HEK293 (cell line): ENCODE results near the gene CTIF.

Source experiments
- CTCF ChIA-PET: fragments of 350-600 bp; formaldehyde crosslinking; extraction: SDS; loops from one replicate; lab custom pipeline; 2021; ENCODE audit warnings: antibody characterized with exemption; lab: Yijun Ruan, JAX
- POLR2A ChIA-PET: fragments of 300-600 bp; formaldehyde crosslinking; extraction: SDS; loops from one replicate; lab custom pipeline; 2020; ENCODE audit warnings: antibody characterized with exemption, inconsistent platforms; lab: Yijun Ruan, JAX
- H3K27ac ChIP-seq: fragments of 200-500 bp; sonication (Bioruptor generic); 2 replicates; pipeline ENCODE4 v1.5.1; 2014; ENCODE audit warnings: low read depth, low read length, control low read depth, inconsistent platforms; ENCODE audit errors: extremely low read depth
- H3K36me3 ChIP-seq, 2 experiments: fragments of 200-500 bp in 1 of 2; sonication (Bioruptor generic) in 1 of 2; 1 replicate in 1 of 2; 2 replicates in 1 of 2; pipeline ENCODE4 v1.5.1; 2014 to 2017; ENCODE audit warnings: inconsistent platforms in 2 of 2, low read length in 2 of 2; ENCODE audit not compliant: control insufficient read depth in 2 of 2, insufficient read depth in 1 of 2
- H3K4me1 ChIP-seq: fragments of 200-500 bp; sonication (Bioruptor generic); 2 replicates; pipeline ENCODE4 v1.5.1; 2014; ENCODE audit warnings: mild to moderate bottlenecking, low read length, inconsistent platforms; ENCODE audit not compliant: control insufficient read depth, insufficient read depth
- H3K4me3 ChIP-seq: 2 replicates; pipeline ENCODE4 v1.5.1; 2011; ENCODE audit warnings: low read depth, mild to moderate bottlenecking, control low read depth, low read length, moderate library complexity
- H3K9me3 ChIP-seq: fragments of 200-500 bp; sonication (Bioruptor generic); 2 replicates; pipeline ENCODE4 v1.5.1; 2014; ENCODE audit warnings: low read depth, low read length, inconsistent platforms; ENCODE audit not compliant: control insufficient read depth, insufficient read depth
- EGR2 ChIP-seq: fragments of 450-650 bp; formaldehyde crosslinking; IDR thresholded peaks from 2 replicates; pipeline ENCODE4 v1.5.1; 2016; ENCODE audit warnings: low read depth, missing biosample characterization, missing genetic modification characterization
- KLF9 ChIP-seq: fragments of 450-650 bp; formaldehyde crosslinking; IDR thresholded peaks from 2 replicates; pipeline ENCODE4 v1.5.1; 2016; ENCODE audit warnings: missing biosample characterization, missing genetic modification characterization, low read depth
- MEIS1 ChIP-seq: sonication (generic); formaldehyde crosslinking; IDR thresholded peaks from 2 replicates; pipeline ENCODE4 v1.8.1; 2022; ENCODE audit warnings: missing genetic modification reagents, mild to moderate bottlenecking, borderline replicate concordance
- PRDM1 ChIP-seq: fragments of 450-650 bp; formaldehyde crosslinking; IDR thresholded peaks from 2 replicates; pipeline ENCODE4; 2016; ENCODE audit warnings: missing biosample characterization, missing genetic modification characterization
- WT1 ChIP-seq: fragments of 450-650 bp; formaldehyde crosslinking; IDR thresholded peaks from 2 replicates; pipeline ENCODE4 v1.5.1; 2016; ENCODE audit warnings: missing biosample characterization, missing genetic modification characterization
- ZBTB17 ChIP-seq: fragments of 450-650 bp; formaldehyde crosslinking; IDR thresholded peaks from 2 replicates; pipeline ENCODE4 v1.5.1; 2016; ENCODE audit warnings: missing biosample characterization, missing genetic modification characterization
- ZFHX2 ChIP-seq: fragments of 450-650 bp; formaldehyde crosslinking; conservative IDR thresholded peaks from 2 replicates; pipeline ENCODE4 v1.5.1; 2016; ENCODE audit warnings: missing biosample characterization, missing genetic modification characterization
- ZIC2 ChIP-seq: fragments of 450-650 bp; formaldehyde crosslinking; IDR thresholded peaks from 2 replicates; pipeline ENCODE4 v1.5.1; 2016; ENCODE audit warnings: missing biosample characterization, missing genetic modification characterization
- ZNF10 ChIP-seq: fragments of 450-650 bp; formaldehyde crosslinking; IDR thresholded peaks from 2 replicates; pipeline ENCODE4 v1.5.1; 2017; ENCODE audit warnings: missing biosample characterization, missing genetic modification characterization
- ZNF175 ChIP-seq: fragments of 450-650 bp; formaldehyde crosslinking; IDR thresholded peaks from 2 replicates; pipeline ENCODE4 v1.5.1; 2016; ENCODE audit warnings: missing biosample characterization, missing genetic modification characterization
- ZNF184 ChIP-seq: fragments of 450-650 bp; IDR thresholded peaks from 2 replicates; pipeline ENCODE4 v1.5.1; 2018; ENCODE audit warnings: missing biosample characterization, mild to moderate bottlenecking, missing genetic modification characterization
- ZNF2 ChIP-seq: fragments of 450-650 bp; formaldehyde crosslinking; IDR thresholded peaks from 2 replicates; pipeline ENCODE4 v1.5.1; 2016; ENCODE audit warnings: missing biosample characterization, missing genetic modification characterization
- ZNF24 ChIP-seq: fragments of 450-650 bp; formaldehyde crosslinking; IDR thresholded peaks from 2 replicates; pipeline ENCODE4 v1.5.1; 2016; ENCODE audit warnings: missing biosample characterization, missing genetic modification characterization
- ZNF302 ChIP-seq: fragments of 450-650 bp; formaldehyde crosslinking; IDR thresholded peaks from 2 replicates; pipeline ENCODE4 v1.5.1; 2016; ENCODE audit warnings: missing biosample characterization, missing genetic modification characterization, low read depth
- ZNF335 ChIP-seq: fragments of 450-650 bp; formaldehyde crosslinking; conservative IDR thresholded peaks from 2 replicates; pipeline ENCODE4 v1.5.1; 2016; ENCODE audit warnings: missing biosample characterization, missing genetic modification characterization
- ZNF394 ChIP-seq: fragments of 450-650 bp; formaldehyde crosslinking; IDR thresholded peaks from 2 replicates; pipeline ENCODE4 v1.5.1; 2016; ENCODE audit warnings: missing biosample characterization, missing genetic modification characterization, mild to moderate bottlenecking, moderate library complexity, borderline replicate concordance
- ZNF544 ChIP-seq: fragments of 450-650 bp; formaldehyde crosslinking; IDR thresholded peaks from 2 replicates; pipeline ENCODE4 v1.5.0; 2017; ENCODE audit warnings: missing biosample characterization, missing genetic modification characterization
- ZNF561 ChIP-seq: fragments of 450-650 bp; IDR thresholded peaks from 2 replicates; pipeline ENCODE4 v1.5.1; 2018; ENCODE audit warnings: missing biosample characterization, missing genetic modification characterization, borderline replicate concordance
- ZNF626 ChIP-seq: fragments of 450-650 bp; sonication (Bioruptor Pico); formaldehyde crosslinking; IDR thresholded peaks from 2 replicates; pipeline ENCODE4 v1.5.1; 2018; ENCODE audit warnings: missing biosample characterization, missing genetic modification characterization, inconsistent platforms
- ZNF791 ChIP-seq: fragments of 450-650 bp; formaldehyde crosslinking; IDR thresholded peaks from 2 replicates; pipeline ENCODE4 v1.5.1; 2016; ENCODE audit warnings: missing biosample characterization, missing genetic modification characterization
- TF ChIP-seq, protein P1 (sequence below): fragments of 450-650 bp; formaldehyde crosslinking; IDR thresholded peaks from 2 replicates; pipeline ENCODE4 v1.5.1; 2016; ENCODE audit warnings: missing biosample characterization, missing genetic modification characterization
- TF ChIP-seq, protein P2 (sequence below): fragments of 450-650 bp; formaldehyde crosslinking; IDR thresholded peaks from 2 replicates; pipeline ENCODE4 v1.5.1; 2016; ENCODE audit warnings: missing biosample characterization, missing genetic modification characterization

Gene CTIF

DNA sequence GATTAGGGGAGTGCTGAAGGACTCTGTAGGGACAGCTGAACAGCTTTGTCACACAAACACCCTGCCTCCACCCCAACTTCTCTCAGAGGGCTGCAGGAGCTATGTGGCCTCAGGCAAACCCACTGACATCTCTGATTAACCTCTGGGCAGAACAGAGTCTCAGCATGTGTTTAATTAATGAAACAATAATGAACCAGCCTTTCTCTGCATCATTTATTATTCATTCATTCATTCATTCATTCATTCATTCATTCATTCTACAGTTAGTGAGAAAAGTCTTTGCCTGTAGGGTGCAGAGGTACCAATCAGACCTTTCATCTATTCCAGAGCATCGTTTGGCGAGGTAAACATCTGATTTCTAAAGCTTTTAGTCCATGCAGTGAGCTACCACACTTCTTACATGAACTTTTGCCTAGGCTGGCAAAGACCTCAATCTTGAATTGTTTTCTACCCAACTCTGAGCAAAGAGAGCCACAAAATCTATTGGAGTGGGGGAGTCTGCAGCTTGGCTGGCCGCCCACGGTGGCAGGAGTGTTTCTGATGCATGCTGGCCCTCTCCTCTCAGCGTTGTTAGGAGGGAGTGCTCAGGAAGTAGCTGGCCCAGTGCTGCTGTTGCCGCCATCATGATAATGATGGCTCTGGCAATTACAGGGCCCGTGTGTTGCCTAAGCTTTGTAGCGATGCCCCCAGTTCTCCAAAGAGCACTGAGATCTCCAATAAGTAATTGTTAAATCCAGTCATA lies 213.1 kb downstream of the CTIF start:
- ChIA-PET POLR2A (no interaction called here), CTCF (interaction anchor here (0.6 kb wide), 1 partner anchor 305 kb away, joined by 3 read pairs; no protein-coding TSS in a partner anchor)
- H3K9me3 ChIP-seq, result no peaks in the 10 kb centered on the region
- no peak overlapping the region for H3K27ac ChIP-seq
- no peaks in the 10 kb centered on the region for H3K36me3 ChIP-seq
- TF ChIP-seq ZNF626 (tag by site-specific recombination) (no peak), ZFHX2 (peak; percentile 75), ZNF175 (no peak), MEIS1 (no peak), ZIC2 (tag by site-specific recombination) (no peak), PRDM1 (tag by site-specific recombination) (no peak), WT1 (tag by site-specific recombination) (no peak), ZNF791 (tag by site-specific recombination) (no peak), ZNF302 (no peak), ZNF10 (tag by site-specific recombination) (no peak), ZNF544 (tag by site-specific recombination) (no peak), KLF9 (tag by site-specific recombination) (no peak), ZNF24 (peak; percentile 46; the same call in 1 of the 2 replicates), ZNF394 (tag by site-specific recombination) (no peak), EGR2 (peak; percentile 49; the same call in 1 of the 2 replicates)
- H3K4me1 ChIP-seq, result no peaks in the 10 kb centered on the region
- H3K4me3 ChIP-seq, result no peak overlapping the region

DNA sequence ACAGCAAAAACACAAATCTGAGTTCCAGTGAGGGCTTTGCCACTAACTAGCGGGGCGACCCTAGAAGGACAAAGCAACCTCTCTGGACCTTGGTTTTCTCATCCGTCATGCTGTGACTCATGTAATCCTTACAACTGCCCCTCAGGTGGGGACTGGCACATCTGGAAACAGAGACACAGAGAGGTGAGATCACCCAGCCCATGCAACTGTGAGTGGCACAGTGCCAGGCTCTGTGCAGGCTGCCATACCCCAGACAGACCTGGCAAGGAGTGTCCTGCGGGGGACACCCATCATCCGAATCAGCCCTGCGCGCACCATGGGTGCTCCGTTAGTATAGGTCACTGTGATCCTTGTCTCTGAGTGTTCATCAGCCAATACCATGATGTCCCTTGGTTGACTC lies 213.6 kb downstream of the CTIF start:
- CTCF ChIA-PET, result no interaction called here
- Histone ChIP-seq H3K4me1 (no peaks in the 10 kb centered on the region), H3K9me3 (no peaks in the 10 kb centered on the region), H3K27ac (no peak overlapping the region), H3K36me3 (no peaks in the 10 kb centered on the region), H3K4me3 (no peak overlapping the region)
- TF ChIP-seq KLF9 (tag by site-specific recombination), result no peak
- TF ChIP-seq ZBTB17 (tag by site-specific recombination), result no peak
- no peak for TF ChIP-seq ZNF2 (tag by site-specific recombination)
- TF ChIP-seq, protein P1, sequence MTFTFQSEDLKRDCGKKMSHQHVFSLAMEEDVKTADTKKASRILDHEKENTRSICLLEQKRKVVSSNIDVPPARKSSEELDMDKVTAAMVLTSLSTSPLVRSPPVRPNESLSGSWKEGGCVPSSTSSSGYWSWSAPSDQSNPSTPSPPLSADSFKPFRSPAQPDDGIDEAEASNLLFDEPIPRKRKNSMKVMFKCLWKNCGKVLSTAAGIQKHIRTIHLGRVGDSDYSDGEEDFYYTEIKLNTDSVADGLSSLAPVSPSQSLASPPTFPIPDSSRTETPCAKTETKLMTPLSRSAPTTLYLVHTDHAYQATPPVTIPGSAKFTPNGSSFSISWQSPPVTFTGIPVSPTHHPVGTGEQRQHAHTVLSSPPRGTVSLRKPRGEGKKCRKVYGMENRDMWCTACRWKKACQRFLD (tag by site-specific recombination), result no peak
- no peak for TF ChIP-seq ZNF184 (tag by site-specific recombination)
- POLR2A ChIA-PET, result no interaction called here

DNA sequence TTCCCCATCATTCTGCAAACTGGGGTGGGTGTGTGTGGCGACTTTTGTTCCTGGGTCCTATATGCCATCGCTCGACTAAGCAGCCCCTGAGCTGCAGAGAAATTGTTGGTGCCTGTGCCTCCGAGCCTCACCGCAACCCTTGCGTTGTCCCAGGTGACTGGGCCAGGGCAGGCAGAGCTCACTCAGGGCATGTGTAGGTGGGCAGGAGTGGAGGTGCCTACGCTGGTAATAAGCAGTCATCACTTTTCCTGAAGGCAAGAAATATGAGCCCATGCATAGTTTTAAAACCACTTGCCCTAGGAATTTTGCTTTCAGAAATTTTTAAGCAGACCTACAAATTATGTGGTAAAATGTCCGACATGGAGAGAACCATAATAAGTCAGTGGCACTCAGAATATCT lies 214.1 kb downstream of the CTIF start:
- H3K9me3 ChIP-seq, result no peaks in the 10 kb centered on the region
- CTCF ChIA-PET, result interaction anchor here (0.6 kb wide), 1 partner anchor 64 kb away, joined by 4 read pairs; no protein-coding TSS in a partner anchor
- no peak overlapping the region for H3K4me3 ChIP-seq
- no peak overlapping the region for H3K27ac ChIP-seq
- peak; percentile 45; the same call in 1 of the 2 replicates for TF ChIP-seq EGR2
- TF ChIP-seq ZNF561 (tag by site-specific recombination), result no peak
- TF ChIP-seq, protein P2, sequence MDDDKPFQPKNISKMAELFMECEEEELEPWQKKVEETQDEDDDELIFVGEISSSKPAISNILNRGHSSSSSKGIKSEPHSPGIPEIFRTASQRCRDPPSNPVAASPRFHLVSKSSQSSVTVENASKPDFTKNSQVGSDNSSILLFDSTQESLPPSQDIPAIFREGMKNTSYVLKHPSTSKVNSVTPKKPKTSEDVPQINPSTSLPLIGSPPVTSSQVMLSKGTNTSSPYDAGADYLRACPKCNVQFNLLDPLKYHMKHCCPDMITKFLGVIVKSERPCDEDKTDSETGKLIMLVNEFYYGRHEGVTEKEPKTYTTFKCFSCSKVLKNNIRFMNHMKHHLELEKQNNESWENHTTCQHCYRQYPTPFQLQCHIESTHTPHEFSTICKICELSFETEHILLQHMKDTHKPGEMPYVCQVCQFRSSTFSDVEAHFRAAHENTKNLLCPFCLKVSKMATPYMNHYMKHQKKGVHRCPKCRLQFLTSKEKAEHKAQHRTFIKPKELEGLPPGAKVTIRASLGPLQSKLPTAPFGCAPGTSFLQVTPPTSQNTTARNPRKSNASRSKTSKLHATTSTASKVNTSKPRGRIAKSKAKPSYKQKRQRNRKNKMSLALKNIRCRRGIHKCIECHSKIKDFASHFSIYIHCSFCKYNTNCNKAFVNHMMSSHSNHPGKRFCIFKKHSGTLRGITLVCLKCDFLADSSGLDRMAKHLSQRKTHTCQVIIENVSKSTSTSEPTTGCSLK (tag by site-specific recombination), result no peak
- no peak for TF ChIP-seq ZNF394 (tag by site-specific recombination)
- TF ChIP-seq ZFHX2, result peak; percentile 43; the same call in 1 of the 2 replicates
- no peak for TF ChIP-seq ZNF335 (tag by site-specific recombination)
- TF ChIP-seq, all 188 proteins: peak for 2
- Histone ChIP-seq H3K4me1 (no peaks in the 10 kb centered on the region), H3K36me3 (no peaks in the 10 kb centered on the region)
- POLR2A ChIA-PET, result no interaction called here
